Common myeloid progenitor, CD34-positive (primary cell): ENCODE results near the gene HNRNPAB.

Experiments
- CTCF ChIA-PET: fragments of 350-600 bp; sonication (Branson Sonifier 250); formaldehyde crosslinking; loops from one replicate; lab custom pipeline; 2021; ENCODE audit warnings: antibody characterized with exemption; lab: Charles Lee
- POLR2A ChIA-PET: fragments of 350-600 bp; sonication (Branson Sonifier 250); formaldehyde crosslinking; loops from one replicate; lab custom pipeline; 2021; ENCODE audit warnings: antibody characterized with exemption; lab: Charles Lee
- DNase-seq, 3 donors: peaks; one replicate each; pipeline versions ENCODE4 v3.0.0 to v3.0.0-alpha.2; 2013
- H3K27ac ChIP-seq, 2 experiments: 1 replicate in 1 of 2; 2 replicates in 1 of 2; pipeline ENCODE4 v1.7.0; 2013; ENCODE audit warnings: inconsistent platforms in 2 of 2, low read length in 2 of 2, mild to moderate bottlenecking in 2 of 2, low read depth in 1 of 2, moderate library complexity in 1 of 2; ENCODE audit not compliant: severe bottlenecking in 2 of 2, insufficient read depth in 1 of 2, poor library complexity in 1 of 2
- H3K27me3 ChIP-seq, 5 experiments: replicated peaks in 2 of 5; 1 replicate in 3 of 5; 2 replicates in 2 of 5; pipeline versions ENCODE4 v1.6.1 to v1.7.0; 2013; ENCODE audit warnings: low read length in 4 of 5, mild to moderate bottlenecking in 2 of 5, moderate library complexity in 2 of 5, inconsistent platforms in 1 of 5; ENCODE audit not compliant: insufficient read depth in 5 of 5, control insufficient read depth in 4 of 5
- H3K36me3 ChIP-seq, 4 experiments: 1 replicate in 2 of 4; 2 replicates in 2 of 4; pipeline versions ENCODE4 v1.6.1 to v1.7.0; 2013; ENCODE audit warnings: low read length in 3 of 4, control low read depth in 1 of 4, mild to moderate bottlenecking in 1 of 4; ENCODE audit not compliant: control insufficient read depth in 4 of 4, insufficient read depth in 4 of 4
- H3K4me1 ChIP-seq, 4 experiments: 1 replicate in 3 of 4; 2 replicates in 1 of 4; pipeline versions ENCODE4 v1.6.1 to v1.7.1; 2013; ENCODE audit warnings: low read length in 3 of 4, mild to moderate bottlenecking in 3 of 4, control low read depth in 1 of 4, inconsistent platforms in 1 of 4, moderate library complexity in 1 of 4; ENCODE audit not compliant: control insufficient read depth in 4 of 4, insufficient read depth in 4 of 4; ENCODE audit errors: control extremely low read depth in 1 of 4
- H3K4me3 ChIP-seq, 7 experiments: 1 replicate in 4 of 7; 2 replicates in 3 of 7; pipeline versions ENCODE4 v1.5.1 to v1.7.0; 2013; ENCODE audit warnings: mild to moderate bottlenecking in 7 of 7, low read length in 6 of 7, moderate library complexity in 6 of 7, inconsistent platforms in 2 of 7, low read depth in 2 of 7, control low read depth in 1 of 7; ENCODE audit not compliant: insufficient read depth in 4 of 7, control insufficient read depth in 1 of 7; ENCODE audit errors: extremely low read depth in 1 of 7
- H3K9me3 ChIP-seq, 5 experiments: 1 replicate in 4 of 5; 2 replicates in 1 of 5; pipeline versions ENCODE4 v1.6.1 to v1.7.1; 2013; ENCODE audit warnings: low read length in 4 of 5, mild to moderate bottlenecking in 2 of 5, inconsistent platforms in 1 of 5, low read depth in 1 of 5, moderate library complexity in 1 of 5; ENCODE audit not compliant: control insufficient read depth in 4 of 5, insufficient read depth in 2 of 5; ENCODE audit errors: control extremely low read depth in 1 of 5
- WGBS: methylation state at CpG from one replicate; pipeline ENCODE4 v1.1.5; 2013; ENCODE audit not compliant: insufficient coverage; 5-methylcytosine and 5-hydroxymethylcytosine counted together

The HNRNPAB gene

GRCh38 chr5:178210073-178210535, 5.8 kb downstream of the HNRNPAB start:
- Histone ChIP-seq H3K27me3 (no peaks in the 10 kb centered on the region), H3K9me3 (no peaks in the 10 kb centered on the region), H3K27ac (no peak overlapping the region), H3K4me3 (no peak overlapping the region), H3K36me3 (peaks cover 12 to 98% (median 83%) of the 10 kb centered on the region in 4 experiments), H3K4me1 (peaks cover 9 to 28% (median 26%) of the 10 kb centered on the region in 4 experiments)
- no peak for DNase-seq
- CTCF ChIA-PET, result interaction anchor here (0.9 to 1.8 kb wide), 3 partner anchors 10 to 133 kb away, joined by 3 to 7 read pairs (median 3); no protein-coding TSS in a partner anchor
- 96% methylated on average over 18 of the region's 18 CpGs for WGBS
- POLR2A ChIA-PET, result no interaction called here

- WGBS, result 95% methylated on average over 2 of the region's 5 CpGs
- Histone ChIP-seq H3K36me3 (peaks cover 16 to 100% (median 88%) of the 10 kb centered on the region in 4 experiments), H3K27ac (no peak overlapping the region), H3K27me3 (no peaks in the 10 kb centered on the region), H3K9me3 (no peaks in the 10 kb centered on the region), H3K4me1 (peaks cover 7 to 30% (median 29%) of the 10 kb centered on the region in 4 experiments), H3K4me3 (no peak overlapping the region)
- POLR2A ChIA-PET, result interaction anchor here (0.7 kb wide), 1 partner anchor 29 kb away, joined by 3 read pairs; no protein-coding TSS in a partner anchor
- CTCF ChIA-PET, result interaction anchor here (1.2 kb wide), 1 partner anchor 134 kb away, joined by 3 read pairs; no protein-coding TSS in a partner anchor
- DNase-seq, result no peak
These were observed 6.4 kb downstream of the HNRNPAB start for GRCh38 chr5:178210686-178211085.

- H3K27me3 ChIP-seq, result no peaks in the 10 kb centered on the region
- WGBS, result 85% methylated on average over 6 of the region's 8 CpGs
- no peak for DNase-seq
- ChIA-PET POLR2A (interaction anchor here (0.7 kb wide), 1 partner anchor 29 kb away, joined by 3 read pairs; no protein-coding TSS in a partner anchor), CTCF (interaction anchor here (1.2 to 1.3 kb wide), 2 partner anchors 29 to 135 kb away, joined by 3 read pairs; no protein-coding TSS in a partner anchor)
- peaks cover 7 to 30% (median 29%) of the 10 kb centered on the region in 4 experiments for H3K4me1 ChIP-seq
- no peaks in the 10 kb centered on the region for H3K9me3 ChIP-seq
- H3K27ac ChIP-seq, result no peak overlapping the region
- peaks cover 19 to 98% (median 84%) of the 10 kb centered on the region in 4 experiments for H3K36me3 ChIP-seq
- H3K4me3 ChIP-seq, result no peak overlapping the region
These were observed 7.0 kb downstream of the HNRNPAB start for GRCh38 chr5:178211095-178212048.

GRCh38 chr5:178212241-178213002, 8.1 kb downstream of the HNRNPAB start:
- no CpG with 5 or more reads among the region's 3 CpGs for WGBS
- DNase-seq, result no peak
- CTCF ChIA-PET, result interaction anchor here (1.3 kb wide), 1 partner anchor 30 kb away, joined by 3 read pairs; no protein-coding TSS in a partner anchor
- H3K4me3 ChIP-seq, result no peak overlapping the region
- H3K36me3 ChIP-seq, result peaks cover 15 to 94% (median 76%) of the 10 kb centered on the region in 4 experiments
- H3K27me3 ChIP-seq, result no peaks in the 10 kb centered on the region
- POLR2A ChIA-PET, result interaction anchor here (0.6 kb wide), 1 partner anchor 1572 kb away, joined by 3 read pairs; no protein-coding TSS in a partner anchor
- H3K9me3 ChIP-seq, result no peaks in the 10 kb centered on the region
- H3K27ac ChIP-seq, result no peak overlapping the region
- peaks cover 10 to 25% (median 22%) of the 10 kb centered on the region in 4 experiments for H3K4me1 ChIP-seq

- Histone ChIP-seq H3K4me1 (peaks cover 10 to 20% (median 17%) of the 10 kb centered on the region in 4 experiments), H3K27ac (no peak overlapping the region), H3K9me3 (no peaks in the 10 kb centered on the region), H3K27me3 (no peaks in the 10 kb centered on the region), H3K36me3 (peaks cover 14 to 88% (median 71%) of the 10 kb centered on the region in 4 experiments), H3K4me3 (no peak overlapping the region)
- POLR2A ChIA-PET, result interaction anchor here (0.9 kb wide), 1 partner anchor 9 kb away, joined by 5 read pairs; the partner anchor contains the start of gene HNRNPAB
- CTCF ChIA-PET, result interaction anchor here (1.1 to 1.9 kb wide), 2 partner anchors 12 to 27 kb away, joined by 3 to 8 read pairs; no protein-coding TSS in a partner anchor
- DNase-seq, result no peak
- 94% methylated on average over 2 of the region's 4 CpGs for WGBS
These were observed 8.7 kb downstream of the HNRNPAB start for GRCh38 chr5:178213003-178213461.

- ChIA-PET CTCF (interaction anchor here (0.9 to 1.9 kb wide), 3 partner anchors 11 to 138 kb away, joined by 3 to 8 read pairs (median 3); no protein-coding TSS in a partner anchor), POLR2A (interaction anchor here (0.9 to 1.1 kb wide), 2 partner anchors 9 to 27 kb away, joined by 4 to 5 read pairs; partner anchors contain the start of gene HNRNPAB)
- 100% methylated on average over 3 of the region's 8 CpGs for WGBS
- H3K36me3 ChIP-seq, result peaks cover 19 to 86% (median 69%) of the 10 kb centered on the region in 4 experiments
- H3K9me3 ChIP-seq, result no peaks in the 10 kb centered on the region
- H3K27ac ChIP-seq, result peak overlapping the region in 1 of 2 experiments; percentile 1
- H3K4me1 ChIP-seq, result peaks cover 10 to 18% (median 16%) of the 10 kb centered on the region in 4 experiments
- DNase-seq, result no peak
- no peak overlapping the region for H3K4me3 ChIP-seq
- H3K27me3 ChIP-seq, result no peaks in the 10 kb centered on the region
These were observed 9.4 kb downstream of the HNRNPAB start for GRCh38 chr5:178213748-178214151.
